CD8-positive, alpha-beta memory T cell (primary cell): Measurements from ENCODE around the gene SNX15. TPM values are rescaled to one million over a fixed set of nuclear protein-coding genes. Genes with fewer than 3 reads are reported as not detected.
"Not testable (repeated sequence)": the region's sequence is repeated elsewhere in the genome, so short reads cannot be mapped to it uniquely, and the experiment has no call there.

Experiments
- CTCF ChIA-PET: fragments of 350-600 bp; sonication (Branson Sonifier 250); formaldehyde crosslinking; loops from one replicate; lab custom pipeline; 2021; ENCODE audit warnings: antibody characterized with exemption; lab: Charles Lee
- POLR2A ChIA-PET: fragments of 350-600 bp; sonication (Branson Sonifier 250); formaldehyde crosslinking; loops from one replicate; lab custom pipeline; 2021; ENCODE audit warnings: antibody characterized with exemption; lab: Charles Lee
- DNase-seq, 5 donors: peaks; one replicate each; pipeline versions ENCODE4 v3.0.0 to v3.0.0-alpha.2; 2020 to 2022; ENCODE audit warnings: mixed read lengths in 1 of 5
- H3K27ac ChIP-seq: one replicate; pipeline ENCODE4 v1.7.0; 2013; ENCODE audit warnings: low read depth, mild to moderate bottlenecking, low read length, moderate library complexity
- H3K27me3 ChIP-seq: 2 replicates; pipeline ENCODE4 v1.7.0; 2013; ENCODE audit warnings: low read length, mild to moderate bottlenecking; ENCODE audit not compliant: insufficient read depth, poor library complexity, severe bottlenecking
- H3K36me3 ChIP-seq: 2 replicates; pipeline ENCODE4 v1.7.0; 2013; ENCODE audit warnings: mild to moderate bottlenecking, low read length, moderate library complexity; ENCODE audit not compliant: insufficient read depth
- H3K4me1 ChIP-seq: 2 replicates; pipeline ENCODE4 v1.7.0; 2013; ENCODE audit warnings: mild to moderate bottlenecking, low read length, moderate library complexity; ENCODE audit not compliant: insufficient read depth
- H3K4me3 ChIP-seq: 2 replicates; pipeline ENCODE4 v1.7.0; 2013; ENCODE audit warnings: mild to moderate bottlenecking, low read length
- H3K9me3 ChIP-seq: 2 replicates; pipeline ENCODE4 v1.7.0; 2013; ENCODE audit warnings: mild to moderate bottlenecking, low read length
- H3K27ac Mint-ChIP-seq, 8 donors: one replicate each; pipeline ENCODE4 v1.8.0; 2020 to 2021; ENCODE audit warnings: mixed read lengths in 8 of 8, mild to moderate bottlenecking in 6 of 8, inconsistent platforms in 3 of 8, moderate library complexity in 3 of 8
- H3K27me3 Mint-ChIP-seq, 2 donors: one replicate each; pipeline ENCODE4 v1.8.0; 2020 to 2021; ENCODE audit warnings: mixed read lengths in 2 of 2, mild to moderate bottlenecking in 1 of 2, moderate library complexity in 1 of 2
- H3K36me3 Mint-ChIP-seq, 3 donors: one replicate each; pipeline ENCODE4 v1.8.0; 2020 to 2021; ENCODE audit warnings: mixed read lengths in 3 of 3, inconsistent platforms in 1 of 3, mild to moderate bottlenecking in 1 of 3
- H3K4me1 Mint-ChIP-seq, 3 donors: one replicate each; pipeline ENCODE4 v1.8.0; 2020 to 2021; ENCODE audit warnings: mixed read lengths in 3 of 3, inconsistent platforms in 1 of 3, mild to moderate bottlenecking in 1 of 3
- H3K4me3 Mint-ChIP-seq, 7 donors: one replicate each; pipeline ENCODE4 v1.8.0; 2020 to 2021; ENCODE audit warnings: mixed read lengths in 7 of 7, mild to moderate bottlenecking in 6 of 7, moderate library complexity in 4 of 7, inconsistent platforms in 2 of 7
- H3K9me3 Mint-ChIP-seq, 5 donors: one replicate each; pipeline ENCODE4 v1.8.0; 2020 to 2022; ENCODE audit warnings: mixed read lengths in 5 of 5, mild to moderate bottlenecking in 3 of 5, moderate library complexity in 2 of 5, inconsistent platforms in 1 of 5
- polyA plus RNA-seq: library from polyadenylated mRNA; unstranded; fragments of 300-500 nt; fragmentation: Illumina TruSeq; gene quantifications from one replicate; pipeline ENCODE4 v1.2.3, GENCODE V29; 2021
- total RNA-seq, 2 experiments: library from RNA; stranded (reverse); gene quantifications; one replicate each; pipeline ENCODE4 v1.2.3, GENCODE V29; 2021

Gene SNX15
- total and polyA plus RNA-seq, 3 experiments from 2014 or later, result 16.4 to 21.6 (median 18.3) TPM

- Mint-ChIP-seq H3K27me3 (peaks cover 0 to 8% of the 10 kb centered on the region in 2 donors), H3K36me3 (no peaks in the 10 kb centered on the region), H3K4me1 (peaks cover 5 to 12% (median 6%) of the 10 kb centered on the region in 3 donors), H3K9me3 (no peaks in the 10 kb centered on the region), H3K27ac (peak within 1 kb of the TSS in 1 of 8 donors; percentile 29), H3K4me3 (no peak within 1 kb of the TSS)
- ChIA-PET POLR2A (interaction anchor here (0.7 kb wide), 1 partner anchor 16 kb away, joined by 3 read pairs; no protein-coding TSS in a partner anchor), CTCF (interaction anchor here (1.3 to 1.7 kb wide), 2 partner anchors 16 to 18 kb away, joined by 3 to 5 read pairs; no protein-coding TSS in a partner anchor)
- Histone ChIP-seq H3K4me3 (no peak within 1 kb of the TSS), H3K4me1 (peaks cover 9% of the 10 kb centered on the region), H3K27me3 (no peaks in the 10 kb centered on the region), H3K27ac (peak within 1 kb of the TSS; percentile 35), H3K9me3 (no peaks in the 10 kb centered on the region), H3K36me3 (no peaks in the 10 kb centered on the region)
- no peak for DNase-seq
Measured at GRCh38 chr11:64996710-64997380, 30.4 kb upstream of the SNX15 start, which contains the start of gene BATF2. Gene BATF2 (minus strand): TSS chr11:64996971. CDS start chr11:64996914, 57 bp downstream.

GRCh38 chr11:64998141-64998540 lies 29.1 kb upstream of the SNX15 start:
- H3K9me3 ChIP-seq, result no peaks in the 10 kb centered on the region
- DNase-seq, result no peak
- Mint-ChIP-seq H3K36me3 (no peaks in the 10 kb centered on the region), H3K9me3 (no peaks in the 10 kb centered on the region), H3K27me3 (peaks cover 0 to 3% of the 10 kb centered on the region in 2 donors), H3K4me3 (no peak overlapping the region), H3K27ac (peak overlapping the region in 2 of 8 donors; percentile 9 to 43), H3K4me1 (peaks cover 5 to 12% (median 6%) of the 10 kb centered on the region in 3 donors)
- peaks cover 9% of the 10 kb centered on the region for H3K4me1 ChIP-seq
- no peaks in the 10 kb centered on the region for H3K36me3 ChIP-seq
- H3K4me3 ChIP-seq, result no peak overlapping the region
- H3K27ac ChIP-seq, result no peak overlapping the region
- ChIA-PET CTCF (interaction anchor here (1.3 to 1.7 kb wide), 2 partner anchors 15 to 16 kb away, joined by 3 to 5 read pairs; no protein-coding TSS in a partner anchor), POLR2A (interaction anchor here (0.6 kb wide), 2 partner anchors 16 to 839 kb away, joined by 3 to 4 read pairs; partner anchors contain the start of gene ARL2)
- H3K27me3 ChIP-seq, result no peaks in the 10 kb centered on the region

GRCh38 chr11:64998690-64999431 lies 28.4 kb upstream of the SNX15 start:
- Histone ChIP-seq H3K27me3 (no peaks in the 10 kb centered on the region), H3K27ac (no peak overlapping the region)

GRCh38 chr11:64999478-64999877 lies 27.8 kb upstream of the SNX15 start:
- H3K4me3 Mint-ChIP-seq, result no peak overlapping the region
- H3K36me3 ChIP-seq, result no peaks in the 10 kb centered on the region
- H3K4me3 ChIP-seq, result no peak overlapping the region
- H3K4me1 Mint-ChIP-seq, result peaks cover 5 to 12% (median 6%) of the 10 kb centered on the region in 3 donors
- H3K4me1 ChIP-seq, result peaks cover 9% of the 10 kb centered on the region
- no peaks in the 10 kb centered on the region for H3K36me3 Mint-ChIP-seq
- no peaks in the 10 kb centered on the region for H3K9me3 ChIP-seq
- no peak overlapping the region for H3K27ac ChIP-seq
- no peaks in the 10 kb centered on the region for H3K9me3 Mint-ChIP-seq
- no peak for DNase-seq
- no peaks in the 10 kb centered on the region for H3K27me3 ChIP-seq
- ChIA-PET CTCF (no interaction called here), POLR2A (no interaction called here)
- no peak overlapping the region for H3K27ac Mint-ChIP-seq
- H3K27me3 Mint-ChIP-seq, result peaks cover 0 to 3% of the 10 kb centered on the region in 2 donors

More at GRCh38 chr11:64998690-64999431, 28.4 kb upstream of the SNX15 start:
- ChIA-PET POLR2A (no interaction called here), CTCF (no interaction called here)
- Histone ChIP-seq H3K36me3 (no peaks in the 10 kb centered on the region), H3K4me1 (peaks cover 9% of the 10 kb centered on the region), H3K9me3 (no peaks in the 10 kb centered on the region), H3K4me3 (no peak overlapping the region)
- peak overlapping the region in 1 of 8 donors; percentile 64 for H3K27ac Mint-ChIP-seq
- no peak for DNase-seq
- H3K4me3 Mint-ChIP-seq, result no peak overlapping the region
- H3K36me3 Mint-ChIP-seq, result no peaks in the 10 kb centered on the region
- peaks cover 0 to 4% of the 10 kb centered on the region in 2 donors for H3K27me3 Mint-ChIP-seq
- peaks cover 5 to 12% (median 6%) of the 10 kb centered on the region in 3 donors for H3K4me1 Mint-ChIP-seq
- no peaks in the 10 kb centered on the region for H3K9me3 Mint-ChIP-seq

GRCh38 chr11:65002706-65003105 lies 24.5 kb upstream of the SNX15 start:
- Histone ChIP-seq H3K4me3 (no peak overlapping the region), H3K4me1 (peaks cover 9% of the 10 kb centered on the region), H3K27ac (no peak overlapping the region), H3K36me3 (no peaks in the 10 kb centered on the region), H3K9me3 (no peaks in the 10 kb centered on the region), H3K27me3 (no peaks in the 10 kb centered on the region)
- H3K27me3 Mint-ChIP-seq, result peaks cover 0 to 4% of the 10 kb centered on the region in 2 donors
- ChIA-PET POLR2A (no interaction called here), CTCF (interaction anchor here (1.2 to 3.2 kb wide), 2 partner anchors 12 to 155 kb away, joined by 3 to 10 read pairs; partner anchors contain the start of gene ARL2)
- H3K4me1 Mint-ChIP-seq, result peaks cover 5 to 9% (median 6%) of the 10 kb centered on the region in 3 donors
- no peak overlapping the region for H3K27ac Mint-ChIP-seq
- no peak for DNase-seq
- H3K4me3 Mint-ChIP-seq, result no peak overlapping the region
- no peaks in the 10 kb centered on the region for H3K9me3 Mint-ChIP-seq
- H3K36me3 Mint-ChIP-seq, result no peaks in the 10 kb centered on the region

GRCh38 chr11:65003282-65003681 lies 24.0 kb upstream of the SNX15 start:
- Histone ChIP-seq H3K4me1 (peaks cover 9% of the 10 kb centered on the region), H3K9me3 (no peaks in the 10 kb centered on the region), H3K36me3 (no peaks in the 10 kb centered on the region), H3K27me3 (no peaks in the 10 kb centered on the region), H3K27ac (no peak overlapping the region), H3K4me3 (no peak overlapping the region)
- H3K27me3 Mint-ChIP-seq, result peaks cover 0 to 4% of the 10 kb centered on the region in 2 donors
- peaks cover 3 to 6% (median 4%) of the 10 kb centered on the region in 3 donors for H3K4me1 Mint-ChIP-seq
- no peaks in the 10 kb centered on the region for H3K36me3 Mint-ChIP-seq
- H3K4me3 Mint-ChIP-seq, result no peak overlapping the region
- no peak for DNase-seq
- H3K27ac Mint-ChIP-seq, result no peak overlapping the region
- ChIA-PET CTCF (interaction anchor here (1.2 to 3.2 kb wide), 3 partner anchors 11 to 155 kb away, joined by 3 to 10 read pairs (median 4); partner anchors contain the start of gene ARL2), POLR2A (no interaction called here)
- no peaks in the 10 kb centered on the region for H3K9me3 Mint-ChIP-seq

- H3K27me3 ChIP-seq, H3K27ac ChIP-seq, H3K4me3 ChIP-seq, H3K9me3 Mint-ChIP-seq, DNase-seq, H3K36me3 ChIP-seq, H3K27ac Mint-ChIP-seq, H3K36me3 Mint-ChIP-seq, H3K4me1 Mint-ChIP-seq, H3K27me3 Mint-ChIP-seq, H3K4me1 ChIP-seq, H3K9me3 ChIP-seq, H3K4me3 Mint-ChIP-seq, POLR2A ChIA-PET: not testable (repeated sequence)
- CTCF ChIA-PET, result interaction anchor here (1.2 to 3.2 kb wide), 2 partner anchors 10 to 106 kb away, joined by 4 to 10 read pairs; partner anchors contain the start of gene ARL2
Measured at GRCh38 chr11:65003968-65004367, 23.3 kb upstream of the SNX15 start.
